Sigmoid colon (tissue), 4 donors: ENCODE measurements around the gene DPP6.

Experiments used
- POLR2AphosphoS5 ChIP-seq, 4 donors: sonication (generic); formaldehyde crosslinking; IDR thresholded peaks; one replicate each; pipeline ENCODE4 v1.6.1; 2017; ENCODE audit warnings: antibody characterized with exemption in 4 of 4
- TF ChIP-seq, protein P1 (sequence below), 4 experiments: fragments of 450-650 bp in 3 of 4; fragments of 200-600 bp in 1 of 4; IDR thresholded peaks; one replicate each; pipeline ENCODE4 v1.5.1; 2016 to 2019; ENCODE audit warnings: antibody characterized with exemption in 4 of 4, mild to moderate bottlenecking in 3 of 4, moderate library complexity in 2 of 4

DNA sequence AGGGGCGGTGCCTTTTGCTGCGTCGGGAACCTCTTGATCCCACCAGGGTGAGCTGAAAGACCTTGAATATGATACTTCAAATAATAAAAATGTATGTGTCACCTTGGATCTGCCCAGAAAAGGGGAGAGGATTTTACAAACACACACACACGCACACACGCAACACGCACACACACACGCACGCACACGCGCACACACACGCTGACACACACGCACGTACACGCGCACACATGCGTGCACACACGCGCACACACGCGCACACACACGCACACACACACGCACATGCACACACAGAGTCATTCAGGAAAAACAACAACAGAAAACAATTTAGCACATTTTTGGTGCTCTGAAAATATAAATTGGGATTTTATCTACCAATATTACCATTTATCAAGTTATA is 571.2 kb downstream of the DPP6 start:
- TF ChIP-seq, protein P1, sequence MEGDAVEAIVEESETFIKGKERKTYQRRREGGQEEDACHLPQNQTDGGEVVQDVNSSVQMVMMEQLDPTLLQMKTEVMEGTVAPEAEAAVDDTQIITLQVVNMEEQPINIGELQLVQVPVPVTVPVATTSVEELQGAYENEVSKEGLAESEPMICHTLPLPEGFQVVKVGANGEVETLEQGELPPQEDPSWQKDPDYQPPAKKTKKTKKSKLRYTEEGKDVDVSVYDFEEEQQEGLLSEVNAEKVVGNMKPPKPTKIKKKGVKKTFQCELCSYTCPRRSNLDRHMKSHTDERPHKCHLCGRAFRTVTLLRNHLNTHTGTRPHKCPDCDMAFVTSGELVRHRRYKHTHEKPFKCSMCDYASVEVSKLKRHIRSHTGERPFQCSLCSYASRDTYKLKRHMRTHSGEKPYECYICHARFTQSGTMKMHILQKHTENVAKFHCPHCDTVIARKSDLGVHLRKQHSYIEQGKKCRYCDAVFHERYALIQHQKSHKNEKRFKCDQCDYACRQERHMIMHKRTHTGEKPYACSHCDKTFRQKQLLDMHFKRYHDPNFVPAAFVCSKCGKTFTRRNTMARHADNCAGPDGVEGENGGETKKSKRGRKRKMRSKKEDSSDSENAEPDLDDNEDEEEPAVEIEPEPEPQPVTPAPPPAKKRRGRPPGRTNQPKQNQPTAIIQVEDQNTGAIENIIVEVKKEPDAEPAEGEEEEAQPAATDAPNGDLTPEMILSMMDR (IDR thresholded peaks at IDR 0.05): no peak
- TF ChIP-seq POLR2AphosphoS5 (IDR thresholded peaks at IDR 0.05): no peak
